ENCODE results near the gene CADM1. TPM values are rescaled to one million over a fixed set of nuclear protein-coding genes. Genes with fewer than 3 reads are reported as not detected.

Gene CADM1
- total RNA-seq, 2 donors from 2014 or later = 1.4 to 6.1 TPM

GRCh38 chr11:115493905-115494304 lies 10.3 kb downstream of the CADM1 start:
- Histone ChIP-seq H3K27ac (no peak overlapping the region), H3K4me1 (ENCODE audit: control insufficient read depth in 1 of 2, low read depth in 2 of 2) (no peaks in the 10 kb centered on the region), H3K27me3 (replicated peaks; ENCODE audit: insufficient read depth) (no peaks in the 10 kb centered on the region), H3K4me3 (no peak overlapping the region), H3K36me3 (no peaks in the 10 kb centered on the region), H3K9me3 (no peaks in the 10 kb centered on the region)
- no peak for TF ChIP-seq CTCF (IDR thresholded peaks at IDR 0.05)
- DNase-seq (ENCODE audit: low spot score) (no peak), ATAC-seq (ENCODE audit: insufficient number of reproducible peaks, low FRiP score, low read depth) (no peak)

DNA sequence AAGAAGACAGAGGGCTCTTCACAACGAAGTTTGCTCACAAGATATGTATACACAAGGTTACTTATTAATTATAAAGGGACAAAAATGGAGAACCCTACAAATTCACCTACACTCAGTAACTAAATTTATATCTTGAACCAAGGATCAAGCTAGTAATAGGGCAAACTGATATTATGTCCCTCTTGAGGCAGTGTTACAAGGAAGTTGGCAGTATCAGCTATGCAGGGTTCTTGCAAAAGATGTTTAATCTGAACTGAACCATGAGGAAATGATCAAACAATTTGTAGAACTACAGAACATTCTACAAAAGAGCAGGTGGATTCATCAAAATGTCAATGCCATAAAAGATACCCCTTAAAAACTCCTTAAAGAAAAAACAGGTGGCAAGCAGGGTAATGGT lies 10.7 kb downstream of the CADM1 start:
- no peak for DNase-seq (ENCODE audit: low spot score)
- Histone ChIP-seq H3K27ac (no peak overlapping the region), H3K9me3 (no peaks in the 10 kb centered on the region), H3K36me3 (no peaks in the 10 kb centered on the region), H3K4me1 (ENCODE audit: control insufficient read depth in 1 of 2, low read depth in 2 of 2) (no peaks in the 10 kb centered on the region), H3K27me3 (replicated peaks; ENCODE audit: insufficient read depth) (no peaks in the 10 kb centered on the region), H3K4me3 (no peak overlapping the region)
- ATAC-seq (ENCODE audit: insufficient number of reproducible peaks, low FRiP score, low read depth) = no peak
- TF ChIP-seq CTCF (IDR thresholded peaks at IDR 0.05) = no peak

- no peak for TF ChIP-seq CTCF (IDR thresholded peaks at IDR 0.05)
- Histone ChIP-seq H3K4me1 (ENCODE audit: control insufficient read depth in 1 of 2, low read depth in 2 of 2) (no peaks in the 10 kb centered on the region), H3K27ac (no peak overlapping the region), H3K36me3 (no peaks in the 10 kb centered on the region), H3K27me3 (replicated peaks; ENCODE audit: insufficient read depth) (no peaks in the 10 kb centered on the region), H3K4me3 (no peak overlapping the region), H3K9me3 (no peaks in the 10 kb centered on the region)
- ATAC-seq (ENCODE audit: insufficient number of reproducible peaks, low FRiP score, low read depth) = no peak
- DNase-seq (ENCODE audit: low spot score) = no peak
These were observed 14.7 kb downstream of the CADM1 start for GRCh38 chr11:115489466-115489865.

- no peak for TF ChIP-seq CTCF (IDR thresholded peaks at IDR 0.05)
- DNase-seq (ENCODE audit: low spot score) = no peak
- H3K27ac ChIP-seq = no peak overlapping the region
- H3K4me1 ChIP-seq (ENCODE audit: control insufficient read depth in 1 of 2, low read depth in 2 of 2) = no peaks in the 10 kb centered on the region
- H3K36me3 ChIP-seq = no peaks in the 10 kb centered on the region
- no peaks in the 10 kb centered on the region for H3K9me3 ChIP-seq
- H3K27me3 ChIP-seq (replicated peaks; ENCODE audit: insufficient read depth) = no peaks in the 10 kb centered on the region
- H3K4me3 ChIP-seq = no peak overlapping the region
- ATAC-seq (ENCODE audit: insufficient number of reproducible peaks, low FRiP score, low read depth) = no peak
These were observed 15.3 kb downstream of the CADM1 start for GRCh38 chr11:115488945-115489344.

- no peaks in the 10 kb centered on the region for H3K27me3 ChIP-seq (replicated peaks; ENCODE audit: insufficient read depth)
- H3K4me3 ChIP-seq = no peak overlapping the region
- no peak for TF ChIP-seq CTCF (IDR thresholded peaks at IDR 0.05)
- no peaks in the 10 kb centered on the region for H3K4me1 ChIP-seq (ENCODE audit: control insufficient read depth in 1 of 2, low read depth in 2 of 2)
- ATAC-seq (ENCODE audit: insufficient number of reproducible peaks, low FRiP score, low read depth) = no peak
- H3K27ac ChIP-seq = no peak overlapping the region
- H3K36me3 ChIP-seq = no peaks in the 10 kb centered on the region
- no peak for DNase-seq (ENCODE audit: low spot score)
- no peaks in the 10 kb centered on the region for H3K9me3 ChIP-seq
These were observed 22.7 kb downstream of the CADM1 start for GRCh38 chr11:115481528-115481927.
